Effector CD4-positive, alpha-beta T cell (primary cell): ENCODE results near the gene TEX48. TPM values are rescaled to one million over a fixed set of nuclear protein-coding genes. Genes with fewer than 3 reads are reported as not detected.

Source experiments
- DNase-seq: peaks from one replicate; pipeline ENCODE4 v3.0.0-alpha.2; 2020
- total RNA-seq: gene quantifications from one replicate; lab custom pipeline; 2026; lab: John Stamatoyannopoulos, UW

Gene TEX48
- total RNA-seq = not detected

- peak; percentile 61 for DNase-seq
These were observed at the start of gene TEX48 for GRCh38 chr9:114681594-114682332. TEX48 (minus strand) TSS chr9:114682192; CDS start chr9:114671723, 10,469 bp downstream.

GRCh38 chr9:114731701-114732100 is 49.7 kb upstream of the TEX48 start:
- DNase-seq = no peak

- DNase-seq = no peak
These were observed 47.7 kb upstream of the TEX48 start for GRCh38 chr9:114729706-114730105.

- no peak for DNase-seq
These were observed 43.9 kb upstream of the TEX48 start for GRCh38 chr9:114725930-114726329.

GRCh38 chr9:114724744-114725143 is 42.8 kb upstream of the TEX48 start:
- DNase-seq = no peak

- no peak for DNase-seq
These were observed 41.9 kb upstream of the TEX48 start for GRCh38 chr9:114723931-114724330.

- DNase-seq = no peak
These were observed 41.1 kb upstream of the TEX48 start for GRCh38 chr9:114722937-114723620.

- no peak for DNase-seq
These were observed 40.2 kb upstream of the TEX48 start for GRCh38 chr9:114722081-114722621.

GRCh38 chr9:114721491-114722079 is 39.6 kb upstream of the TEX48 start:
- DNase-seq = no peak

- DNase-seq = no peak
These were observed 38.2 kb upstream of the TEX48 start for GRCh38 chr9:114720086-114720676.

GRCh38 chr9:114719290-114719689 is 37.3 kb upstream of the TEX48 start:
- DNase-seq = no peak

GRCh38 chr9:114718801-114719221 is 36.8 kb upstream of the TEX48 start:
- DNase-seq = peak; percentile 35

- no peak for DNase-seq
These were observed 36.0 kb upstream of the TEX48 start for GRCh38 chr9:114717908-114718486.

- no peak for DNase-seq
These were observed 27.6 kb upstream of the TEX48 start for GRCh38 chr9:114709636-114710035.

GRCh38 chr9:114706711-114707110 is 24.7 kb upstream of the TEX48 start:
- DNase-seq = no peak

GRCh38 chr9:114701988-114702387 is 20.0 kb upstream of the TEX48 start:
- DNase-seq = no peak

GRCh38 chr9:114697951-114698351 is 16.0 kb upstream of the TEX48 start:
- no peak for DNase-seq

- DNase-seq = no peak
These were observed 15.0 kb upstream of the TEX48 start for GRCh38 chr9:114696814-114697544.

- DNase-seq = no peak
These were observed 14.0 kb upstream of the TEX48 start for GRCh38 chr9:114695948-114696347.

GRCh38 chr9:114694719-114695269 is 12.8 kb upstream of the TEX48 start:
- DNase-seq = no peak

GRCh38 chr9:114694146-114694545 is 12.2 kb upstream of the TEX48 start:
- no peak for DNase-seq
